HG03103 (cell line): ENCODE measurements around the gene TTC16.

Experiments
- ATAC-seq: cut with Tn5 transposase; IDR thresholded peaks from one replicate; pipeline ENCODE4 v1.9.1; 2021; ENCODE audit warnings: low read depth; ENCODE audit not compliant: unreplicated experiment

Gene TTC16

GRCh38 chr9:127697575-127697974, 18.3 kb upstream of the TTC16 start:
- no peak for ATAC-seq

DNA sequence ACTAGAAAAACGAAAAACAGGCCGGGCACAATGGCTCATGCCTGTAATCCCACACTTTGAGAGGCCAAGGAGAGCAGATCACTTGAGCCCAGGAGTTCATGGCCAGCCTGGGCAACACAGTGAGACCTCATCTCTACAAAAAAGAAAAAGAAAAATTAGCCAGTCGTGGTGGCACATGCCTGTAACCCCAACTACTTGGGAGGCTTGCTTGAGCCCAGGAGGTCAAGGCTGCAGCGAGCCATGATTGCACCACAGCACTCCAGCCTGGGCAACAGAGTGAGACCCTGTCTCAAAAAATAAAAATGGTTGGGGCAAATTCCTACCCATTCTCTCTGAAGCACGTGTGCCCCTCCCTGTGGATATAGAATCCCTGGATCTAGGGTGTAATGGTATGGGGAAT, 17.5 kb upstream of the TTC16 start:
- no peak for ATAC-seq

- ATAC-seq = peak; percentile 74
Measured at GRCh38 chr9:127698985-127699670, 16.8 kb upstream of the TTC16 start.

- no peak for ATAC-seq
Measured at GRCh38 chr9:127700140-127700539, 15.7 kb upstream of the TTC16 start.

DNA sequence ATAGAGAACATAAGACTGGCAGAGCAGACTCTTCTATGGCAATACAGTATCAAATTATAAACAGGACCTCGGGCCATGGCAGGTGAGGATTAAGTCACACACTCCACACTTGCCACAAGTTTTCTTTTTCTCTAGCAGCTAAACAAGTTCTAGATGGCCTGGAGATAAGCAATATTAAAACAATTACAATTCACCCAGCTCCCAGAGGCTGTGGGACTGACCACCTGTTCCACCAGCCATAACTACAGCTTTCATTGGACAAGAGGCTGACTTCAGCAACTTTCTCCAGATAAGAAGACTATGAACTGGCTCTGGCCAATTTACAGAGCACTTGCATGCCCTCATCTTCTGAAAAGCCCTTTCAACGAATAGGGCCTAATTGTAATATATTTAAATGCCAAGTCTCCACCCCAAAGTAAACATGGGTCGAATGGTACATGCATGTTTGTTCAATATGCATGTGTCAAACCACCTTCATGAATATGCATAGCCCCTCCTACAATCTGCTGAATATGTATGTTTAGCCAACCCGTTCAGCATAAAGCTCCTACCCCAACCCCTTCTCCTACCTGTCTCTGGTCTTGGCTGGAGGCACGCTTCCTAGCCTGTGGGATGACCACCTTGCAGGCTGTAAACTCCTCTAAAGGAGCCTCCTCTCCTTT, 15.2 kb upstream of the TTC16 start:
- ATAC-seq = no peak

DNA sequence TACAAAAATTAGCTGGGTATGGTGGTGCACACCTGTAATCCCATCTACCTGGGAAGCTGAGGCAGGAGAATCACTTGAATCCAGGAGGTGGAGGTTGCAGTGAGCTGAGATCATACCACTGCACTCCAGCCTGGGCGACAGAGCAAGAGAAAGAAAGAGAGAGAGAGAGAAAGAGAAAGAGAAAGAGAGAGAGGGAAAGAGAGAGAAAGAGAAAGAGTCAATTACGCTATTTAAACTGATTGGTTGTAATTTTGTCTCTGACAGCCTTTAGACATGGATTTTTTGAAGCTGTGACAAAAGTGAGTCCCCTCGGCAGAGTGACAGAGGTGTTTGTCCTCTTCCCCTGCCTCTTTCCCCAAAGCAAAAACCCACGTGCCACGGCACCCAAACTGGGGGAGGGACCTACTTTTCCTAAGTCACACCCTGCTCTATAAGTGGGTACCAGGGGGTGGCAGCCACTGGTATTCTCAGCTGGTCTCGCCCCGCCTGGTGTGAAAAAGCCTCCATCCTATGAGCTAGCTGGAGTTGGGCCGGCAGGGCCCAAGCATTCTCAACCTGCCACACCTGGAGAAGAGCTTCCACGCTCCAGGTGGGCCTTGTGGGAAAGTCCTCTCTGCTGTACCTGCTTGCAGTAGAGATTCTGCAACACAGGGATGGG, 12.5 kb upstream of the TTC16 start:
- ATAC-seq = no peak

DNA sequence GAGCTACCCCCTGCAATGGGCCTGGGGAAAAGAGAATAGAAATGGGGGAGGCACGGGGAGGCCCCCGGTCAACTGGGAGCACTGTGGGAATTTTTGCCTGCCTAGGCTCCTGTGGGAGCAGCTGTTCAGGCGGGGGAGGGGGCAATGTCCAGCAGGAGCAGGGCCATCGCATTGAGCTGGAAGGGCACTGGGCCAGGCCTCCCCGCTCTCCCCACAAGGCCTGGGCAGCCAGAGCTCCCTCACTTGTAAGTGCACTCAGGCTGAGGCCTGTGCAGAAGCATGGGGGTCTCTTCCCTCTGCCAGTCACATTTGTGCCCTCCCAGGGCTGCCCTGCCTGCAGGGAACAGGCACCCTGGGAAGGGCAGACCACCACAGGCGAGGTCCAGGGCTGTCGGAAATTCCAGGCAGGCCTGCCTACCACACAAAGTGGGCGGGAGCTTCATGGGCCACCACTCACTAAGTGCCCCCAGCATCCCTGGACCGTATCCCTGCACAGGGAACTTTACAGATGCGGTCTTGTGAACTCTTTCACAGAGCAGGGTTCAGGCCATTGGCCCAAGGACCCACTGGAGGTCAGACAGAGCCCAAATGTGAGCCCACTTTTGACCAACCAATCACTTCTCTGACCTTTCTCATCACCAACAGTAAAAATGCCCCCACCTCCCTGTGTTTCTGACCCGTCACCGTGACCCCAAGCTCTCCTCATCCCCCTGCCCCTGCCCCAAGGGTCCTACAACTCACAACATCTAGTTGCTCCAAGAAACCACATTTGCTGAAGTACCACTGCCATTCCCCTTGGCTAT, 10.1 kb upstream of the TTC16 start:
- no peak for ATAC-seq

- ATAC-seq = no peak
Measured at GRCh38 chr9:127706836-127707241, 9.0 kb upstream of the TTC16 start, which contains the start of gene CFAP157. TSS of gene CFAP157 (plus strand) at chr9:127706988. CDS start at chr9:127707032, 44 bp downstream.

- ATAC-seq = no peak
Measured at GRCh38 chr9:127707766-127708165, 8.1 kb upstream of the TTC16 start.

DNA sequence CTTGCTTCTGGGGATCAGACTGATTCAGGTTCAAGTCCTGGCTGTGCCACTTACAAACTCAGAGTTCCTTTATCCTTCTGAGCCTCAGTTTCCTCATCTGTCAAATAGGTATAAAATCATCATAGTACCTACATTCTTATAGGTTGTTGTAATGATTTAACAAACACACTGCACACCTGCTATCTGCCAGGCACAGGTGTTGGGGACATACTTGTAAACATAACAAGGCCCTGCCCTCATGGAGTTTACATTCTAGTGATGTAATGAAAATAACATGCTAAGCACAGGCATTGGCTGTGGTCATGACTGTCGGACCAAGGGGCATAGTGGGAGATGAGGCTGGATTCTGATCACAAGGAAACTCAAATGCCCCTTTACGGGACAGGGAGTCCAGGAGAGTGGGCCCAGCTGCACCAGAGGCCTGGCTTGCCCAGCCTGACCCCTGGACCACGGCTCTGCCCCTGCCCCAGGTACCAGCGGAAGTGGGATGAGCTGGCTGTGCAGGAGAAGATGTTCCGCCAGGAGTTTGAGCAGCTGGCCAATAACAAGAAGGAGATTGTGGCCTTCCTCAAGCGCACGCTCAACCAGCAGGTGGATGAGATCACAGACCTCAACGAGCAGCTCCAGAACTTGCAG, 6.8 kb upstream of the TTC16 start:
- ATAC-seq = no peak

DNA sequence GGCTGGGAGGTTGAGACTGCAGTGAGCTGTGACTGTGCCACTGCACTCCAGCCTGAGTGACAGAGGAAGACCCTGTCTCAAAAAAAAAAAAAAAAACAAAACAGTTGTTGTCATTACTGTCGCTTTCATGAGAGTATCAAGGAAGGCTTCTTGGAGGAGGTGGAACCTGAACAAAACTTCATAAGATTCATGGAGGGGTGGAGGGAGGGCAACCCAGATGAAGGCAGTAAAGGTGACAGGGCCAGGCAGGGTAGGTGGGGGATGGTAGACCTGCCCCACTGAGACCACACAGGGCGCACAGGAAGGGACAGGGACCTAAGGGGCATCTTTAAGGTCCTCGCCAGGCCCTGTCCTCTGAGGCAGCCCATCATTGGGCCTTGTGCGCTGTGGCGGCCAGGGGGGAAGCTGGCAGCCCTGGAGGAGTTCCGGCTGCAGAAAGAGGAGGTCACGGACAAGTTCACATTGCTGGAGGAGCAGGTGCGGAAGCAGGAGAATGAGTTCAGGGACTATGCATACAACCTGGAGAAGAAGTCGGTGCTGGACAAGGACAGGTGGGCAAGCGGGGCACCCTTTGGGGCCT, 5.6 kb upstream of the TTC16 start:
- no peak for ATAC-seq

- no peak for ATAC-seq
Measured at GRCh38 chr9:127711226-127711701, 4.6 kb upstream of the TTC16 start.

- no peak for ATAC-seq
Measured at GRCh38 chr9:127711831-127712274, 4.0 kb upstream of the TTC16 start.

GRCh38 chr9:127712371-127712770, 3.5 kb upstream of the TTC16 start:
- no peak for ATAC-seq

DNA sequence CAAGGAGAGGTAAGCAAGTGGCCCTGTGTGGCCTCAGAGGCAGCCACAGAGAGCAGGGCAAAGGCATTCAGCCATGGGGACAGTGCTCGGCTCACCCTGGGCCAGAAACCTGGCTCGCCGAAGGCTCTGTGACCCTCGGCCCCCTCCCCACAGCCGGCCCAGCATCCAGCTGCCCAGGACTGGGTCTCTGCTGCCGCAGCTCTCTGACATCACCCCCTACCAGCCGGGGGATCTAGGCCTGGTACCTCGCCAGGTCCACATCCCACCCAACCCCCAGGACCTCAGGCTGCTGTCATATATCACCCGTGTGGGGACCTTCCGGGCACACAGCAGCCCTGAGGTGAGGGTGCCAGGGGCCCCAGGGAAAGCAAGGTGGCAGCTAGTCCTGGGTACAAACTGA, 3.0 kb upstream of the TTC16 start:
- no peak for ATAC-seq

GRCh38 chr9:127714020-127714750, 1.7 kb upstream of the TTC16 start:
- ATAC-seq = no peak

- ATAC-seq = no peak
Measured at GRCh38 chr9:127714951-127715469, 869 bp upstream of the TTC16 start.

DNA sequence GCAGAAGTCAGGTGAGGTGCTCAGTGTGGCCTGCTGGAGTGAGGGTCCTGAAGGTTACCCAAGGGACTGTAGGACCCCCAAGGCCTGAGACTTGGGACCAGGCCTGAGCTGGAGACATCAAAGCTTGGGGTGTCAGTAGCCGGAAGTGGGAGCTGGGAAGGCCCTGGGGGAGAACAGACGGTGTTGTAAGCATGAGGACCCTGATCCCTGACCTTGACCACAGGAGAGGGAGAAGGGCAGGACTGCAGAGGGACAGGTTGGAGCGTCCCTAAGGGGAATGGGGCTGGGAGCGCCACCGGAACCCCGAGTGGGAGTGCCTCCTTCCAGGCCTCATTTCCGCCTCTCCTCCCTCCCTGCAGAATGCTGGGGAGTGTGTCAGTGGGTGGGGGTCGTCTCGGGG, 533 bp downstream of the TTC16 start:
- no peak for ATAC-seq

- ATAC-seq = no peak
Measured at GRCh38 chr9:127717766-127718165, 1.9 kb downstream of the TTC16 start.
